SW 1271 (cell line): ENCODE data around the gene ANKS1A.

Experiments used
- DNase-seq, 2 experiments: peaks; one replicate each; lab custom pipeline; 2025; lab: John Stamatoyannopoulos, UW

The ANKS1A gene

DNA sequence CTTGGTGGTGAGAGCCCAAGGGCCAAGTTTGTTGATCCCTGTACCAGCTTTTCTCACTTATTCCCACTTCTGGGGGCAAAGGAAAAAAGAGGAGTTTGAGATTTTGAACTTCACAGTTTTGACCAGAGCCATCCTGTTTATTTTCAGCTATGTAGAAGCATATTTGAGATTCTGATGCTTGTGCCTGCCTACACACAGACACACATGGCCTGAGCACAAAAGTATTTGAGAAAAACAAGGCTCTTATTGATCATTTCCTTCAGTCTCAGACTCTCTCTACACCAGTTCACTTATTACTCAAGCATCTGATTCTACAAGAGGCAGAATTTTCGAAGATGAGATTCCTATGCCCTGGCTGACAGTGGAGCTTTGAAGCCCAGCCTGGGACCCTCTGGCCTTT, 151.3 kb downstream of the ANKS1A start:
- DNase-seq, result no peak

DNA sequence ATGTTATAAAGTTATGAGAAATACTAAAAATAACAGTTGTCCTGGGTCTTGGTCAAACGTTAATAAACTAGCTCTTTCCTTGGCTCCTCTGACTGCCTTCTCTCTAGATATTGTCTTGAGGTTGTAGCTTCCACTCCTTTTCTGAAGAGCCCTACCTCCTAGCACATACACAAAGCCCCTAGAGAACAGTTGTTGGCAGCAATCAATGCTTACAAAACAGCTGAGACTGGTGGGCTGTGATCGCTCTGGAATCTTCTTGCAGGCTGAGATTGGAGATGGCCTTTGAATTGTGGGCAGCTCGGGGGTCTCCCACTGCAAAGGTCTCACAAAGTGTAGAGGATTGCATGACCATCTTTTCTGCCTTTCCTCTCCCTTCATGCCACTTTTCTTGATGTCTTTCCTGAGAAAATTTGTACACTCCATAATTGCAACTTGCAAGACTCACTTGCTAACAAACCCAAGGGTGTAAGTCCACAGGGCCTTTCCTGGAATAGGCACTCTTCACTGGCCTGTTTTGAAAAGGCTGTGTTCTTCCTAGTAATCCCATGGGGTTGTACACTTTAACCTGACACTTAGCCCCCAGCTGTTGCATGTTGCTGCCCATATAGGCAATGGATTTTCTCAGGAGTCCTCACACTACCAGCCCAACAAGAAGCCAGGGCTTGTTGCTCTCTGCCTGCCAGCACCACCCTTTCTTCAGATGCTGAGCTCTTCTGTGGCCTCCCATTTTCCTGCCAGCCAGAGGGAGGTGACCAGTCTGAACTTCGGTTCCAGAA, 152.2 kb downstream of the ANKS1A start:
- no peak for DNase-seq

DNA sequence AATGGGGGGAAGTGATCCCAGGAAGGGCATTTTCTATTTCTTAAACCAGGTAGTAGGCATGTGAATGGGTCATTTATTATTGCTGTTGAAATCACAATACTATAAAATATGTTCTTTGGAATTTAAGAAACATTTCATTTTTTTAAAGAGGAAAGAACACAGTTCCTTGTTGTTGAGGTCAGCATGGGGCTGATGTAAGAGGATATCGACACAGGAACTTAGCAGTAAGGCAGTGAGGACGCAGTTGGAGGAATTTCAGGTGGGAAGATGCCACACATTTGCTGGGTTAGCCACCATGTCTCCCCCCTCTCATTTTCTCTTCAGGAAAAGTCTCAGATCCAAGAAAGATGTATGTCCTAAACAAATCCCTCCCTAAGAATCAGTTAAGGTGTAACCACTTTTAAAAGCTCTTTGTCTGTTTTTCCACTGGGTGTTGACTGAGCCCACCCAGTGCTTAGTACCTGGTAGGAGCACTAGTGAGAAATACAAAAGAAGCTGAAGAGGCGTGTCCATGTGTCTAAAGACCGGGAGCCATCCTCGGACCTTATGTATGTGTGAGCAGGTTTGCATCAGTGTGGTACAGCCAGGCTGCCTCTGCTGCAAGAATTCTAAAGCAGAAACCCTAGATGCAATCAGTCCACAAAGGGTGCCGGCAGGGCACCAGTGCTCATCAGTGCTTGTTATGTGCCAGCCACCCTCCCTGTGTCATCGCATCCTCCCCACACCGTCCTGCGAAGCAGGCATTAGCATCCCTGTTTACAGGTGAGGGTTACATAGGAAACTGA, 153.2 kb downstream of the ANKS1A start:
- no peak for DNase-seq

DNA sequence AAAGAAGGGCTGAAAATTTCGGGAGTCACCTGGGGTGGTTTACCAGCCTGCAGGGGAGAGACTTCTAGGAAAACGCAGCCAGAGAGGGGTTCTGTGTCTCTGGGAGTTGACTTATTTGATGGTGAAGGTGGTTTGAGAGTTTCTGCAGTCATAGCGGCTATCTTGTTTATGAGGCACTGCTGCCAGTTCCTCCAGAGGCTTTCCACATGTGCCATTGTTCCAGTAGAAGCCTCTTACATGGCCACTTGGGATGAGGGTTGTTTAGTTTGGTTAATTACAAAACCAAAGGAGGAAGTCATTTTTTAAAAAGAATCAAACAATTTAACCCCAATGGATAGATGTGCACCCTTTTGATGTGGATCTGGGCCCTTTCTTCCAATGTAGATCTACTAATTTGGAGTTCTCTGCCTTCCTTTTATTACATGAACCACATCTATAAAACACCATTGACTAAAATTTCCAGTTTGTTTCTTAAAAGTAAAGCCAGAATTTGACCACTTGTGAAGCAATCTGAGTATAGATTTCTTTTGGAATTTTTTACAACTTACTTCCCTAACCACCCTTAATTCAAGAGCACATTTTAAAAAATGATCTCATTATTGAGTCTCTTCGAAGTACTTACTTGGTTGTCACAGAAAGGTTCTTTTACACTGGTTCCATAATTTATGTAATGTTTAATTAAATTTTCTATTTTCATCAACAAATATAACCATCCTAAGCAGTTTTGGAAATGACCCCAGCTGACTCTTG, 154.5 kb downstream of the ANKS1A start:
- no peak for DNase-seq

DNA sequence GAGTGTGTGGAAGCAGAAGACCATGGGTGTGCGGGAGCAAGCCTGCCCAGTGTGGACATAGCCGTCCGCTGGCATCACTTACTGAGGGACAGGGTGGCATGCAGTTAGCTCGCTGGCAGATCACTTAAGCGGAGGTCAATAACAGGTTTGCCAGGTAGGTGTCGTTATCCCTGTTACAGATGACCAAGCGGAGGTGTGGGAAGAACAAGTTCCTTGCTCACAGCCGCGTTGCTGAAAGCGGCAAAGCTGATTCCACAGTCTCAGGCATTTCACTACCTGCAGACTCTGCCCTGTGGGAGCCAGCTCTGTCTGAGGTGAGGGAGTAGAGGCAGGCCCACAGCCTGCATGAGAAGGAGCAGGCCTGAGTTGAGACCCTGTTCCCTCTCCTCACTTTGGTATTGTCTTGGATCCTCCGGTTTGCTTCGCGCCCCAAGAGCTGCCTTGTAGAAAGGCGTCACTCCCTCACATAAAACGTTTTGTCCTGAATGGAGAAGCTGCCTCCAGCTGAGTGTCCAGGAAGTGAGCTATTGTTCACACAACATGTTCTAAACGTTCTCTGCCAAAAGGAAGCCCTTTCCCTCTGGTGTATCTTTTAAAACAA, 155.2 kb downstream of the ANKS1A start:
- no peak for DNase-seq

DNA sequence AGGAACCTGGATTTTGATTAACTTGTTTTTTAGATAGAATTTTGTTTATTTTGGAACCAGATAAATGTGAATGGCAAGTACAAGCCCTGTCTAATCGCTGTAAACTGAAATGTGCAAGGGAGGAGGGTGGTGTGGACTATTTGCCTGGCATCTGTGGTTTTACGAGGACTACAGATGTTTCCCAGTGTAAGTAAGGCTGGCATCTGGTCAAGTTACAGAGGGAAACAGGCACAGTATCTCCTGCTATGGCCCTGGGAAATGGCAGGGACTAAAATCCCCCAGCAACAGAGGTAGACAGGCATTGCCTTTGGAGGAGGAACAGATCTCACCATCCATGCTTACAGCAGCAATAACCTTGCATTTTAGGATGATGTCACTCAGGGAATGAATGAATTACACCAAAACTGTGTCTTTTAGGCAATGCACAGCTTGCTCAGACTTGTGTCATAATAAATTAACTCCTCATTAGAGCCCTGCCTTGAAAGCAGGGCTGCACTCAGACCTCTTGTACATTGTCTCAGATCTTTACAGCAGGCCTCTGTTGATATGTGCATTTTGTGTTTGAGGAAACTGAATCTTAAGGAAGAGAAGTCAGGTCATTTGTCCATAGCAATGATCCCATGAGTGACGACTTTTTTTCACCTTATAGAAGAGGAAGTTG, 155.8 kb downstream of the ANKS1A start:
- no peak for DNase-seq

DNA sequence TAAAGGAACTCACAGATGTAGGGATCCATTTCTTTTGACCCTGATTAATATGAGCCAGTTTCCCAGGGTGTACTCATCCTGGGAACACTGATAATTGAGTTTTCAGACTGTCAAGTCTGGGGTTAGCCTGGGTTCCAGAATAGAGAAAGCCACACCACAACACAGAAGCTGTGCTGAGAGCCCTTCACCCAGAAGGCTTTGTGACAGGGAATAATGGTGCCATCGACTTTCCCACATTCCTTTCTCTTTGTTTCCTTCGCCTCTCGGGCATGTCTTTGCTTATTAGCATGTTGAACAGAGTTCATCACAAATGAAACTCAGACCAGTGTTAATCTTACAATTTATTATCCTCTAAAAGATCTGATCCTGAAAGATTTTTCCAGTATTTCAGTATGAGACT, 157.0 kb downstream of the ANKS1A start:
- DNase-seq, result no peak

DNA sequence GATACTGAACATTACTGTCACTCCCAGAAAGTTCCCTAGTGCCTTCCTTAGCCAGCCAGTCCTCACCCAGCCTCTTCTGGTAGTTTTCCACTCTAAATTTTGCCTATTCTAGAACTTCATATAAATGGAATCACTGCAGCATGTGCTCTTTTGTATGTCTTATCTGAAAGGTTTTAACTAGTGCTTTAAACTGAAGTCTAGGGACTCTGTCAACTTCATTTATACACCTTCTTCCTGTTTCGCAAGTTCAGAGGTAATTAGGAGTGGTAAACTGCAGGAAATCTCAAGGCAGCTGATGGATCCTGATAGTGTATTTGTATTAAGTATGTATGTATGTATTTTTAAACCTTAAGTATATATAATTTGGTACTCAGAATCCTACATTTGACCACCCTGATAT, 157.8 kb downstream of the ANKS1A start:
- no peak for DNase-seq

DNA sequence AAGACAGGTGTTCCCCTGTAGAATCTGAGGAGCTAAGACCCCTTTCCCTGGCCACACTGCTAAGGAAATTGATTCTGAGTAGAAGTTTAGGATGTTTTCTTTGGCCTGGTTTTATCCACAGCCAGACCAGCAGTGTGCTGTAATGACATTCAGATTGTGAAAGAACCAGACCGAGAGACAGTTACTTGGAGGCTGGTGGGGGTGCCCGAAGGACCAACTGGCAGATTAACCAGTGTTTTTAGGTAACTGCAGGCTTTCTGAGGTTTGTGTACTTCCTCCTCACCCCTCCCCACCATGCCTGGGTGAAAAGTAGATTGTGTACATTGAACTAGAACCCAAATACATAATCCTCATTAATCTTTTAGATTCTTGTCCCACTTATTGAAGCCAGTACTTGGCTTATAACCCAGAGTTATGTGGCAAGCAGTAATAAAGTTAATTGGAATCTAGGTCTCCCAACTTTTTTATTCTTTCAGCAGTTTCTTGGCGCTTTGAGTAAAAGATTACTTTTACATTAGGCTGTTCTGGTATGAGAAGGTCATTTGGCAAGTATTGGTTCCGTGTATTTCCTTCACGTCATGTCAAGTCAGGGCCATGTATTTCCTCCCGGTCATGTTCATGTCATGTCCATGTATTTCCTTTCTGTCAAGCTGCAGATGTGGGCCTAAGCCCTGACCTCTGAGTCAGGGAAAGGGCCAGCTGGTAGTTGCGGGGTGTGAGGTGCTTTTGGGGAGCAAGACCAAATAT, 158.4 kb downstream of the ANKS1A start:
- no peak for DNase-seq

DNA sequence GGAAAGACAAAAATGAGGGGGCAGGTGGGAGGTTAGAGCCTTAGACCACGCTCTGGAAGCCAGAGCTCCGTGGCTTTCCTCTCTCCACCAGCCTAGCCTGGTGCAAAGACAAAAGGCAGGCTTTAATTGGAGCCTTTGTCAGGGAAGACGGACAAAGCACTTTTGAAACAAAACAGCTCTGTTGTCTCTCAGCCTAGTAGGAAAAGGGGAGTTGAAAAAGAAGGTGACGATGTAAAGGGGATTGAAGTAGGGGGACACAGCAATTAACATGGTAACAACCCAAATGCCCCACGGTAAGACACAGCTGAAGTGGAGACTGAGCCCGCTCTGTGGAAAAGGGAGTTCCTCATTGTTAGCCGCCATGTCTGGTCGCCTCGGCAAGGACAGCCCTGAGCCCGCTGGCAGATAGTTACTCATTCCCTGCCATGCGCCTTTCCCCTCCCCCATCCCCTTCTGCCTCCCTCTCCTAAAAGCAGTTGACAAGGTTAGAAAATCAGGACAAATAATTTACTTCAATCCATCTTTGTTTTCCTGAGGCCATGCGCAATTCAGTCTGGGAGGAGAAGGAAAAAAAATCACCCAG, 159.1 kb downstream of the ANKS1A start:
- DNase-seq, result no peak

DNA sequence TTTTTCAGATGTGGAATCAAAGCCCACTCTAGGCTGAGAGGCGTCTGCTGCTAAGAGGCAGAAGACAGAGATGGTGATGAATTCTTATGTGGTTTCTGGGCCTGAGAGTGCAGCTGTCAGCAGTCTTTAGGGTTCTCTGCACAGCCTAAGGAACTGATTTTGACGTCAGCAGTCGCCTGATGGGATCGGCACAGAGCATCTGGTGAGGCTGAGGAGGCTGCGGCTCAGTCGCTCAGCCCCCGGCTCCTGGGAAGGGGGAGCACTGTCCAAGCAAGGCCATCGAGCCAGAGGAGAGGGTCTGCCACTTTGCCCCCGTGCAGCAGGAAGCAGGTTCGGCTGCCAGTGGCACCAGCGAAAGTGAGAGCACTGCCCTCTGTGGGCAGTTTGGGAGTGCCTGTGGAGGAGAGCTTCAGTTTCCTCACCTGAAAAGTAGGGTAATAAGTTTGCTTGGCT, 159.6 kb downstream of the ANKS1A start:
- no peak for DNase-seq

DNA sequence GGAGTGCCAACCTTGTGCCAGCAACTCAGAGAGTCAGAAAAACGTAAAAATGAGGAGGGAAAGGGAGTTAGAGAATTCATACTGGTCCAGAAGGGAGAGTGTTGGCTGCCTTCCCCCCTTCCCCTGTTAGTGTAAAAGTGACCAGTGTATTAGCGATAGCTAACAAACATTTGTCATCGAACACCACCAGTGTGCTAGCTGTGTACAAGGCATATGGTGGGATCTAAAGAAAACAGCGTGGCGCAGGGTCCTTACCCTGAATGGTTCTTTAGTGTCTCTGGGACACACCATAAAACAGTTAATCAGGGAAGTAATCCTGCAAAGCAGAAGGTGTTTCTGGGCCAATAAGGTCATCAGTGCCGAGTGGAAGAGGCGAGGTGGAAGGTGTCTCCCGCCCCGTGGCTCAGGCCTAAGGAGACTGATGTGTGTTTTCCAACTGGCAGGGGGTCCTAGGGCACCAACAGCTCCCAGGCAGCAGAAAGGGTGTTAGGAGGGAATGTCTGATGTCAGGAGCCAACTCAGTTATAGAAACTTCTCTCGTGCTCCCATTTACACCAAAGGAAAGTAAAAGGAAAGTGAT, 160.2 kb downstream of the ANKS1A start:
- no peak for DNase-seq

DNA sequence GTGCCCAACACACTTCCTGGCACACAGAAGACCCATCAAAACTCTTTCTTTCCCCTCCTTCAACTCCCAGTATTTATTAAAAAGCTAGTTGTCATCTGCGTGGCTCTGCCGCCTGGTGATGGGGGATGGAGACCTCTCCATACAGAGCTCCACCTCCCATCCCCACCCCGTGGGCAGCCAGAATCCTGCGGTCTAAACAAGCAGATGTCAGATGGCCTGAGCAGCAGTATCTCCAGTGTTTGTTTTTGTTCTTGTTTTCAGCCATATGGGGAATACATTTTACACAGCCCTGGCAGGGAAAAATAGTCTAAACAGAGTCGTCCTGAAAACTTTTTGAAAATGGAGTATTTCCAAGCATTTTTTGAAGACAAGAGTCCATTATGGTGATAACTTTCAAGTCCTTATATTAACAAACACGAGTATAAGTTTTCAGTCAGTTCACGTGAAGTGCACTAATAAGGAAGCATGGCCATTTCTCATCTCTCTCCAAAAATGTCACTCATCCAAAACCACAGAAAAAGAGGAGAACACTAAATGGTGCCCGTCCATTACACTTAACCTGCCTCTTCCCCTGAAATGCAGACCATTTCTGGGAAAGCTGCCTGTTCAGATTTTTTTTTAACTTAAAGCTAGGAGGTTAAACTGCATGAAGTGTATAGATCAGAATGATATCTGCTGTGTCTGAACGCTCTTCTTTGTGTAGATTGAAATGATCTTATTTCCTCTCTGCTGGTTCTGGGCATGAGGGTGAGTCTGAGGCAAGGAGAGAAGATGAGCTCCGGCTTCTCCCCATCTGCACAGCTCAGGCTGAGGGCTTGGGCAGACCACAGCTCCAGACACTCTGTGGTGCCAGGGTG, 161.1 kb downstream of the ANKS1A start:
- DNase-seq, result no peak

DNA sequence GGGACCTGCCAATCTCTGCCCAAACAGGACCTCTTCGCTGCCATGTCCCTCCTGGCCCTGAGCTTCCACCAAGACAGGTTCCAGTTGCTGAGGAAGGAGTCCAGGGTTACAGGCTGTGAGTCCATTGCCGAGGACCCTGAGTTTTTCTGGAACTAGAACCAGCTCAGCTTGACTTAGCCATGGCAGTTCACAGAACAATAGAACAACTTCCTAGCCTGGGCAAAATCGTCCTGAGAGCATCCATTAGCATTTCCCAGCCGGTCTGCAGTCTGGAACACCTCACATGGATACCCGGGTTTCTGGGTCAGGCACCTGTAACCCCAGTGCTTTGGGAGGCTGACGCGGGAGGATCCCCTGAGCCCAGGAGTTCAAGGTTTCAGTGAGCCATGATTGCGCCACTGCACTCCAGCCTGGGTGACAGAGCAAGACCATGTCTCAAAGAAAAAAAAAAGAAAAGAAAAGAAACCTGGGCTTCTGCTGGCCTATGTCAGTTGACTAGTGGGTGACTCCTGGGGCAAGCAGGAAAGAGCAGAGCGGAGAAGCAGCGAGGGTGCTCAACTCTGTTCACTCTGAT, 161.8 kb downstream of the ANKS1A start:
- DNase-seq, result no peak

DNA sequence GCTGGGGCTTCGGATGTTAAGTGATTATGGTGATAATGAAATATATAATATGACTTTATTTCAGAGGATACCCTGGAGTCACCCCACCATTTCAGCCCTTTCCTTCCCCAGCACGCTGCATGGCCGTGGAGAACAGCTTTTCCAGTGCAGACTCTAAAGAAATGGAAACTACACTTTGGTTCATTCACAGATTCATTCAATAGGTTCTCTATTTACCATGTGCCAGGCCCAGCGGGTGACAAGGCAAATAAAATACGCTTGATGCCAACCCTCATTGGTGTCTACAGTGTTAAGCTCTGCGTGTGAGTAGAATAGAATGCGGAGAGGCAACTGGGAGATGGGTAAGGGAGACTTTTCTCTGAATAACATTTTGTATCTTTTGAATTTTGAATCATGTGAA, 162.3 kb downstream of the ANKS1A start:
- no peak for DNase-seq

DNA sequence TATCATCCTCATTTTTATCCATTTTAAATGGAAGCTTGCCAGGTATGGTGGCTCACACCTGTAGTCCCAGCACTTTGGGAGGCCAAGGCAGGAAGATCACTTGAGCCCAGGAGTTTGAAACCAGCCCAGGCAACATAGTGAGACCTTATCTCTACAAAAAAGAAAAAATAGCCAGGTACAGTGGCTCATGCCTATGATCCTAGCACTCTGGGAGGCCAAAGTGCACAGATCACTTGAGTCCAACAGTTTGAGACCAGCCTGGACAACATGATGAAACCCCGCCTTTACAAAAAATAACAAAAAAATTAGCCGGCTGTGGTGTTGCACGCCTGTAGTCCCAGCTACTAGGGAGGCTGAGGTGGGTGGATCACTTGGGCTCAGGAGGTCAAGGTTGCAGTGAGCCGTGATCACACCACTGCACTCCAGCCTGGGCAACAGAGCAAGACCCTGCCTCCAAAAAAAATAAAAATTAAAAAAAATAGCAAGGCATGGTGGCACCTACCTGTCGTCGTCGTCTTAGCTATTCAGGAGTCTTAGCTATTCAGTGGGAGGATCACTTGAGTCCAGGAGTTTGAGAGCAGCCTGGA, 163.0 kb downstream of the ANKS1A start:
- DNase-seq, result no peak

DNA sequence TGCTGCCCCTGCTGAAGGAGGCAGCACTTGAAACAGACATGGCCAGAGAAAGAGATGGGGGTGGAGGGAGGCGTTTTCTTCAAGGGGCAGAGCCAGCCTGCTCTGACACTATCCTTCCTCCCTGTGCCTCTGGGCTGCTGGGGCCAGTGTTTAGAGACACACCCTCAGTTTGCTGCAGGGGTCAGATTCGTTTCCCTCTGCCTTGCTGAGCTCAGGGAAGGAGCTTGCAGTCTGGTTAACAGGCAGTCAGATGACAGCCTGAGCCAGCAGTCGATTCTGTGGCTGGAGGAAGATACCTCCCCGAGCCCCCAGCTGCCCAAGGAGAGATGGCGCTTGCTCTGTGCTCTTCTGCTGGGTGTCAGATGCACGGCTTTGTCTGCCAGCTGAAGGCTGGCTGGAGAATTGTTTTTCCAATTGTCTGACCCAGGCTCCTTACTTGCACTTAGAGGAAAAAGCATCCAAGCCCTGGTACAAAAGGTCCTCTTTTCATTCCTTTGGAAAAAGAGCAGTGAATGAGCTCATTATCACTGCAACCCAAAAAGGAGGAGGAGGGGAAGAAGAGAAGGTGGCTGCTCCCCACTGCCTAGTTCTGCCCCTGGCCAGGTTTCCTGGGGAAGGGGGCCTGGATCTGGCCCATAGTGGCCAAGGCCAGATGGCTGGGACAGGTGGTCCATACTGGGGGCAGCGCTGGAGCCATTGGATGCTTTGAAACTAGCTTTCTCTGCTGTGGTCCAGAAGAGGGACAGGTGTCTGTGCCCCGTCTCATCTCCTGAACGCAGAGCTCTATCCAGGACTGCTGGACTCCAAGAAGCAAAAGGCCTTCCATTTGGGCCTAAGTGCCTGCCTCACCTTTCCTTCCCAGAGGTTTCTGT, 163.9 kb downstream of the ANKS1A start:
- DNase-seq, result no peak

DNA sequence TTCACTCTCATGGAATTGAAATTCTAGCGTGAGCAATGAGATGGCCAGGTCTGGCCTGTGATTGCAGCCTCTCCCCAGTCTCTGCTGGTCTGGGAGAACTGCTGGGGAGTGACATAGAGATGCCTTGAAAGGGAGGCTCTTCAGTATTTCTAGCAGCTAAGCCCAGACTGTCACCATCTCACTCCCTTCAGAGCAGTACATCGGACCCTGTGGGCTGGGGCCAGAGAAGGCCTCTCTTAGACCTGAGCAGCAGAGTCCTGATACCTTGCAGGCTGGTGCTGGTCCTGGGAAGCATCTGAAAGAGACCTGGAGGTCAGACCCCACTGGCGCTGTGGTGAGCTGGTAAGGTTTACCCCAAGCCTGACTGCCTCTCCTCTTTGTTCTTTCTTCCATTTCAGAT, 164.6 kb downstream of the ANKS1A start:
- DNase-seq, result no peak
